ENCODE data around the gene SOD1. TPM values are rescaled to one million over a fixed set of nuclear protein-coding genes. Genes with fewer than 3 reads are reported as not detected.

The SOD1 gene
- polyA plus RNA-seq, 1 experiment = 221 TPM

- TF ChIP-seq CTCF (IDR thresholded peaks at IDR 0.05; ENCODE audit: insufficient read depth, low read depth, low read length) = no peak
- Histone ChIP-seq H3K36me3 (ENCODE audit: control insufficient read depth, insufficient read depth, low read length) (peaks cover 8% of the 10 kb centered on the region), H3K27me3 (ENCODE audit: control insufficient read depth, insufficient read depth, low read length) (no peaks in the 10 kb centered on the region), H3K4me3 (ENCODE audit: low read depth, low read length) (no peak overlapping the region)
- ChIA-PET POLR2A (no interaction called here), CTCF (no interaction called here)
- DNase-seq (ENCODE audit: low read depth) = no peak
Observed at GRCh38 chr21:31673321-31673912, 13.9 kb downstream of the SOD1 start.

GRCh38 chr21:31675318-31675717 lies 15.8 kb downstream of the SOD1 start:
- no peak for DNase-seq (ENCODE audit: low read depth)
- Histone ChIP-seq H3K4me3 (ENCODE audit: low read depth, low read length) (no peak overlapping the region), H3K27me3 (ENCODE audit: control insufficient read depth, insufficient read depth, low read length) (no peaks in the 10 kb centered on the region), H3K36me3 (ENCODE audit: control insufficient read depth, insufficient read depth, low read length) (peaks cover 7% of the 10 kb centered on the region)
- ChIA-PET POLR2A (no interaction called here), CTCF (no interaction called here)
- TF ChIP-seq CTCF (IDR thresholded peaks at IDR 0.05; ENCODE audit: insufficient read depth, low read depth, low read length) = no peak

- TF ChIP-seq CTCF (IDR thresholded peaks at IDR 0.05; ENCODE audit: insufficient read depth, low read depth, low read length) = no peak
- ChIA-PET CTCF (no interaction called here), POLR2A (no interaction called here)
- H3K4me3 ChIP-seq (ENCODE audit: low read depth, low read length) = no peak overlapping the region
- H3K36me3 ChIP-seq (ENCODE audit: control insufficient read depth, insufficient read depth, low read length) = peaks cover 8% of the 10 kb centered on the region
- H3K27me3 ChIP-seq (ENCODE audit: control insufficient read depth, insufficient read depth, low read length) = no peaks in the 10 kb centered on the region
- no peak for DNase-seq (ENCODE audit: low read depth)
Observed at GRCh38 chr21:31675960-31676359, 16.5 kb downstream of the SOD1 start.

- ChIA-PET POLR2A (no interaction called here), CTCF (no interaction called here)
- peaks cover 2% of the 10 kb centered on the region for H3K36me3 ChIP-seq (ENCODE audit: control insufficient read depth, insufficient read depth, low read length)
- no peak overlapping the region for H3K4me3 ChIP-seq (ENCODE audit: low read depth, low read length)
- no peak for DNase-seq (ENCODE audit: low read depth)
- no peaks in the 10 kb centered on the region for H3K27me3 ChIP-seq (ENCODE audit: control insufficient read depth, insufficient read depth, low read length)
- no peak for TF ChIP-seq CTCF (IDR thresholded peaks at IDR 0.05; ENCODE audit: insufficient read depth, low read depth, low read length)
Observed at GRCh38 chr21:31677047-31677446, 17.6 kb downstream of the SOD1 start.

- peaks cover 2% of the 10 kb centered on the region for H3K36me3 ChIP-seq (ENCODE audit: control insufficient read depth, insufficient read depth, low read length)
- no peak overlapping the region for H3K4me3 ChIP-seq (ENCODE audit: low read depth, low read length)
- DNase-seq (ENCODE audit: low read depth) = no peak
- POLR2A ChIA-PET = no interaction called here
- TF ChIP-seq CTCF (IDR thresholded peaks at IDR 0.05; ENCODE audit: insufficient read depth, low read depth, low read length) = no peak
- CTCF ChIA-PET = interaction anchor here (1.0 kb wide), 1 partner anchor 12 kb away, joined by 3 read pairs; no protein-coding TSS in a partner anchor
- H3K27me3 ChIP-seq (ENCODE audit: control insufficient read depth, insufficient read depth, low read length) = no peaks in the 10 kb centered on the region
Observed at GRCh38 chr21:31678478-31678877, 19.0 kb downstream of the SOD1 start.
